HUES64 (cell line): ENCODE measurements around the gene RPL11.
"Not testable (repeated sequence)": the region's sequence is repeated elsewhere in the genome, so short reads cannot be mapped to it uniquely, and the experiment has no call there.

Source experiments
- H3K27ac ChIP-seq: 2 replicates; pipeline ENCODE4 v1.7.0; 2013; ENCODE audit warnings: low read depth, low read length, inconsistent platforms
- H3K27me3 ChIP-seq: 2 replicates; pipeline ENCODE4 v1.6.1; 2013; ENCODE audit warnings: mild to moderate bottlenecking, low read length; ENCODE audit not compliant: insufficient read depth
- H3K36me3 ChIP-seq: 2 replicates; pipeline ENCODE4 v1.6.1; 2013; ENCODE audit warnings: mild to moderate bottlenecking, low read length; ENCODE audit not compliant: insufficient read depth
- H3K4me1 ChIP-seq: 2 replicates; pipeline ENCODE4 v1.6.1; 2013; ENCODE audit warnings: mild to moderate bottlenecking, low read length, moderate library complexity; ENCODE audit not compliant: insufficient read depth
- H3K4me3 ChIP-seq: 2 replicates; pipeline ENCODE4 v1.5.1; 2013; ENCODE audit warnings: mild to moderate bottlenecking, low read length, moderate library complexity
- H3K9ac ChIP-seq: 2 replicates; pipeline ENCODE4 v1.6.1; 2013; ENCODE audit warnings: mild to moderate bottlenecking, low read depth, low read length
- H3K9me3 ChIP-seq: 2 replicates; pipeline ENCODE4 v1.6.1; 2013; ENCODE audit warnings: low read depth, low read length; ENCODE audit not compliant: insufficient read depth
- WGBS: fragments of 150-250, 120-280 bp; methylation state at CpG from one replicate; pipeline ENCODE4 v1.1.7; 2013; ENCODE audit warnings: missing lambda C conversion rate; 5-methylcytosine and 5-hydroxymethylcytosine counted together

RPL11 gene

DNA sequence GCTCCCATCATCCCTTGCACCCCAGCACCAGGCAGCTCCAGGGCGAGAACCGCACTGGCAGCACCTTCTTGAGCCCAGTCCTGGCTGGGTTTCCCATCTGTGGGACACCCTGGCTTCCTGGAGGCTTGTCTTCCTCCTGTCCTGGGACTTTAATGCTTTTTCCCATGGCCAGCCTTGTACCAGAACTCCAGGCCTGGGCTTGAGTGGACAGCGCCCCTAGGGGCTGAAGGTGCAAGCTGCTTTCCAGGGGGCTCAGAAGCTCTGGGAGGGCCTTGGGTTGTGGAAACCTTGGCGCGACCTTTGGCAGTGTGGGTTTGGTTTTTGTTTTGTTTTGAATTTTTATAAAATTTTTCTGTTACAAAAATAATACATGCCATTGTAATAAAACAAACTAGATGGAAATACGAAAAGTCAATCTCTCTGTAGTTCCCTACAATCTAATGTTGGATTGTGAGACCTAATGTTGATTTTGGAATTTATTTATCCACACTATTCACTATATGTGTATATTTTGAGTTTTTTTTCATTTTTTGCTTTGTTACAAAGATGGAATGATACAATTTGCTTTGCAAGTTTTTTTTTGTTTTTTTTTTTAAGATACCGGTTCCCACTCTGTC, 33.8 kb upstream of the RPL11 start:
- Histone ChIP-seq H3K9me3 (no peaks in the 10 kb centered on the region), H3K4me3 (no peak overlapping the region), H3K27me3 (no peaks in the 10 kb centered on the region), H3K9ac (no peak overlapping the region), H3K27ac (no peak overlapping the region), H3K36me3 (no peaks in the 10 kb centered on the region), H3K4me1 (no peaks in the 10 kb centered on the region)
- 41% methylated on average over 4 of the region's 7 CpGs for WGBS

DNA sequence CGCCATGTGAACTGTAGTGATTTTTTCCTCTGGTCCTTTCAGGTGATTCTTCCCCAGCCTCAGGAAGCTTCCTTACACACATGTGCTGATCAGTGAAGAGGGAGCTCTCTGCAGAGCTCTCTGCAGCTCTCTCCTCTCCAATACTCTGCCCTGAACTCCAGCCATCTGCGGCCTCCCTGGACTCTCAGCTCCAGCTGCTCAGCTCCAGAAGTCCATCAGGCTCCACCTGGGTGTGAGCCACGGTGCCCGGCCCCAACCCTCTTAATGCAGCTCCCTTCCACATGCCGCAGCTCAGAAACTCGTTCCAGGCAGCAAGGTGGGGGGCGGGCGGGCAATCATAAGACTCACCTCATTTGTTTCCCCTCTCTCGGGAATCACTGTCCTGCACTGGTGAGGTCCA, 30.9 kb upstream of the RPL11 start:
- H3K9ac ChIP-seq = no peak overlapping the region
- no peaks in the 10 kb centered on the region for H3K4me1 ChIP-seq
- 90% methylated on average over 9 of the region's 9 CpGs for WGBS
- no peaks in the 10 kb centered on the region for H3K9me3 ChIP-seq
- no peak overlapping the region for H3K4me3 ChIP-seq
- H3K27me3 ChIP-seq = no peaks in the 10 kb centered on the region
- H3K27ac ChIP-seq = no peak overlapping the region
- H3K36me3 ChIP-seq = no peaks in the 10 kb centered on the region

DNA sequence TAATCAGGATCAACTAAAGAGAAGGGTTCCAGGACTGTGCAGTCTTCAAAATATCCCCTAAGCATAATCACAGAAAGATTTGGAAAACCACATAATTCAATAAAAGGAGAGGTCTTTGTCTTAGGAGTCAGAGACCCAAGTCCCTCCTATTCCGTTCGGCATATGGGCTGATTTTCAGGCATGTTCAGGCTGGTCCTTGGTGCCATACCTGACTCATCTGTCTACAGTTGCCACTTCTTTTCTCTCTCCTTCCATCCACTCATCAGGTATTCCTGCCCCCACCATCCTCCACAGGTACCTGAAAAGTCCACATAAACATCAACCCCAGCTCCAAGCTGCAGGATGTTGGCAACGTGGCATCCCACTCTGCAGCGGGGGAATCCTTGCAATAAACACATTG, 29.7 kb upstream of the RPL11 start:
- WGBS = 69% methylated on average over 4 of the region's 4 CpGs
- no peaks in the 10 kb centered on the region for H3K9me3 ChIP-seq
- no peaks in the 10 kb centered on the region for H3K4me1 ChIP-seq
- no peak overlapping the region for H3K9ac ChIP-seq
- no peak overlapping the region for H3K4me3 ChIP-seq
- H3K27me3 ChIP-seq = no peaks in the 10 kb centered on the region
- no peak overlapping the region for H3K27ac ChIP-seq
- no peaks in the 10 kb centered on the region for H3K36me3 ChIP-seq

DNA sequence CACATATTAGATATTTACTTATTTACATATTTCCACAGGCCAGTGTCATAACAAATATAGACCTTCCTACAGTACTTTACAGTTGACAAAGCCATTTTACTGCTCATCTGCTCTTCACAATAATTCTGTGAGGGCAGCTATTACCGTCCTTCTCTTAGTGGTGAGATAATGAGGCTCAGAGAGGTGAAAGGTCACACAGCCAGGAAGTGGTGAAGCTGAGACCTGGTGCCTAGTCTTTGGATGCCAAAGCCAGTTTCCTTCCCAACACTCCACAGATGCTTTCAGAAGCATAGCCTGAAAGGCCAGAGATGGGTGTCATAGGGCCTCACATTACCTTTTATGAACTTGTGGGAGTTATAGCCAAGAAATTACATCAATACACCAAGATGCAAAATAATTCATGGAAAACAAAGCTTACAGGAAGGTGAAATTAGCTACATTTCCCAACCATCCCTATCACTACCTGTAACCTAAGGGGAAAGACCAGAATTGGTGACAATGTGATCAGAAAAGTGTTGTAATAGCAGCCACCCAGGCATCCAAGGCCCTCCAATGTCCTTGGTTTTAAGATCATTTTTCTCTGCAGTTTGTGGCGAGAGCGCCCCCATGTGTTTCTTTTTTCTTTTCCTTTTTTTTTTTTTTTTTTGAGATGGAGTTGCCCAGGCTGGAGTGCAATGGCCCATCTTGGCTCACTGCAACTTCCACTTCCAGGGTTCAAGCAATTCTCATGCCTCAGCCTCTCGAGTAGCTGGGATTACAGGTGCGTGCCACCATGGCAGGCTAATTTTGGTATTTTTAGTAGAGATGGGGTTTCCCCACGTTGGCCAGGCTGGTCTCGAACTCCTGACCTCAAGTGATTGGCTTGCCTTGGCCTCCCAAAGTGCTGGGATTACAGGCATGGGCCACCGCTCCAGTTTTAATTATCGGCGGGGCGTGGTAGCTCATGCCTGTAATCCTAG, 26.5 kb upstream of the RPL11 start:
- Histone ChIP-seq H3K27ac (no peak overlapping the region), H3K9ac (no peak overlapping the region)

DNA sequence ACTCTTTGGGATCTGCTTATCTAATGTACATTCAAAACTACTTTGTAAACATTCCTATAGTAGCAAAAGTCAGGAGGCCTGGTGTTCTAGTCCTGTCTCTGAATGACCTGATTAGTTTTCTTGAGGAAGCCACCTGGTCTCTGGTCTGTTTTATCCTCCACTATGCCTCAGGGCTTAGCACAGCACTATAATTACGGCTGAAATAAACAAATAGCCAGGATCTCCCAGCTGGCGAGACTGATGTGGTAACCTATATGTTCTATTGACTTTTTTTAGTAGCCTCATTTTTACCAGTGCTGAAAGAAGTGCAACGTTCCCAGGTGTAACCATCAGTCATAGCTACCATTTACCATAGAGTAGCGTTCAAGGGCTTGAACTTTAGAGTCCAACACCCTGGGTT, 24.2 kb upstream of the RPL11 start:
- Histone ChIP-seq H3K27ac (no peak overlapping the region), H3K36me3 (no peaks in the 10 kb centered on the region)
- WGBS = 97% methylated on average over 4 of the region's 4 CpGs

More for the DNA sequence above, 26.5 kb upstream of the RPL11 start:
- H3K4me1 ChIP-seq = no peaks in the 10 kb centered on the region
- 72% methylated on average over 11 of the region's 11 CpGs for WGBS
- no peaks in the 10 kb centered on the region for H3K27me3 ChIP-seq
- no peak overlapping the region for H3K4me3 ChIP-seq
- no peaks in the 10 kb centered on the region for H3K9me3 ChIP-seq
- H3K36me3 ChIP-seq = no peaks in the 10 kb centered on the region

DNA sequence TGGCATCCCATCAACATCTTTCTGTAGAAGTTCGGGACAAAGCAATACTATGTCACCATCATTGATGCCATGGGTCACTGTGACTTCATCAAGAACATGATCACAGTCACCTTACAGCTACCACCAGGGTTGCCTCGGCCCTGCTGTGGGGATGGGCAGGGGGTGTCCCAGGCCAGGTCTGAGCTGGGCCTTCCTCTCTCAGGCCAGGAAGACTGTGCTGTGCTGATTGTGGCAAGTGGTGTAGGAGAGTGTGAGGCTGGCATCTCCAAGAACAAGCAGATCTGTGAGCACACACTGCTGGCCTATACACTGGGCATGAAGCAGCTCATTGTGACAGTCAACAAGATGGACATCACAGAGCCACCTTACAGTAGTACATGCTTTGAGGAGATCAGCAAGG, 20.9 kb upstream of the RPL11 start:
- Histone ChIP-seq H3K36me3 (no peaks in the 10 kb centered on the region), H3K9ac (no peak overlapping the region), H3K27ac (no peak overlapping the region), H3K4me3 (no peak overlapping the region), H3K27me3 (peaks cover 13% of the 10 kb centered on the region; the same call in 1 of the 2 replicates), H3K9me3 (no peaks in the 10 kb centered on the region), H3K4me1 (no peaks in the 10 kb centered on the region)
- 82% methylated on average over 2 of the region's 2 CpGs for WGBS

More for the DNA sequence above, 24.2 kb upstream of the RPL11 start:
- H3K27me3 ChIP-seq = peaks cover 5% of the 10 kb centered on the region; the same call in 1 of the 2 replicates
- no peaks in the 10 kb centered on the region for H3K4me1 ChIP-seq
- no peaks in the 10 kb centered on the region for H3K9me3 ChIP-seq
- H3K4me3 ChIP-seq = no peak overlapping the region
- no peak overlapping the region for H3K9ac ChIP-seq

DNA sequence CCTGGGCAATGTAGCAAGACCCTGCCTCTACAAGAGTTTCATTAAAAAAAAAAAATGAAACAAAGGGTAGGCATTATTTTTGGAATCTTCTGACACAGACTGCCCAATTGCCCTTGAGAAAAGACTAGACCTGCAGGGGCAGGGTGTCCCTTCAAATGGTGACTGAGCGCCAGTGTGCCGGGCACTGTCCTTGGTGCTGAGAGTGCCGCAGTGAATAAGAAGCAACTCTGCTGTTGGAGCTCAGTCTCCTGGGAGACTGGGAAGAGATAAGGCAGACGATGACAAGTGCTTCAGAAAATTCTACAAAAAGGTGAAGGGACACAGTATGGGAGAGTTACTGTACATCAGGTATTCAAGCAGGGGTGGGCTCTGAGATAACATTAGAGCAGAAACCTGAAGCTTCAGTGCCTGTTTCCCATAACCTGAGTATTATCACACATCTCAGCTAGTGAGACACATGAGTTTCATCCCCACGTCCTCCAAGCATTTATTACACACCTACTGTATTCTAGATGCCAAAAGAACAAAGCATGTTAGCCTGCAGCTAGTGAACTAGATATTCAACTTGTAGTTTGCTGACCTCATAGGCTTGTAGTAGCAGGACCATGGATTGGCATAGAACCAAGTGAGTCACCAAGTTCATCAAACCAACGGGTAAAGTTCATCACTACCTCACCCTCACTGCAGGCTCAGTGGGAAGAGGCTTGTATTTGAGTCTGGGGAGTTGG, 18.4 kb upstream of the RPL11 start:
- no peak overlapping the region for H3K4me3 ChIP-seq

DNA sequence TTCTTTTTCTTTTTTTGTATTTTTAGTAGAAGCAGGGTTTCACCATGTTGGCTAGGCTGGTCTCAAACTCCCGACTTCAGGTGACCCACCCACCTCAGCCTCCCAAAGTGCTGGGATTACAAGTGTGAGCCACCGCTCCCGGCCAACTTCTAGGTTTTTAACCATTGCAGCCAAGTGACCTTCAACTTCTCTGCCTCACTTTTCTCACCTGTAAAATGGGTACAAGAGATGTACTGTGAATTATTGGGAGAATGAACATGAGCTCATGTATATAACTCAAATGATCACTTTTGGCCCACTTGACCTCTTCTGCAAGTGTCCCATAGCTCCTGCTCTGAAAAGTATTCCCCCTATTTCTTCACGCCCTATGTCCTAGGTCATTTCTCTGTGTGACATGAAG, 11.8 kb upstream of the RPL11 start:
- no peak overlapping the region for H3K4me3 ChIP-seq
- 88% methylated on average over 4 of the region's 4 CpGs for WGBS
- no peak overlapping the region for H3K27ac ChIP-seq
- H3K9ac ChIP-seq = no peak overlapping the region
- peaks cover 23% of the 10 kb centered on the region; the same call in 1 of the 2 replicates for H3K27me3 ChIP-seq
- no peaks in the 10 kb centered on the region for H3K36me3 ChIP-seq
- no peaks in the 10 kb centered on the region for H3K9me3 ChIP-seq
- no peaks in the 10 kb centered on the region for H3K4me1 ChIP-seq

More for the DNA sequence above, 18.4 kb upstream of the RPL11 start:
- Histone ChIP-seq H3K36me3 (no peaks in the 10 kb centered on the region), H3K9ac (no peak overlapping the region), H3K27ac (no peak overlapping the region), H3K9me3 (no peaks in the 10 kb centered on the region), H3K27me3 (peaks cover 19% of the 10 kb centered on the region; the same call in 1 of the 2 replicates), H3K4me1 (no peaks in the 10 kb centered on the region)
- 22% methylated on average over 5 of the region's 6 CpGs for WGBS

DNA sequence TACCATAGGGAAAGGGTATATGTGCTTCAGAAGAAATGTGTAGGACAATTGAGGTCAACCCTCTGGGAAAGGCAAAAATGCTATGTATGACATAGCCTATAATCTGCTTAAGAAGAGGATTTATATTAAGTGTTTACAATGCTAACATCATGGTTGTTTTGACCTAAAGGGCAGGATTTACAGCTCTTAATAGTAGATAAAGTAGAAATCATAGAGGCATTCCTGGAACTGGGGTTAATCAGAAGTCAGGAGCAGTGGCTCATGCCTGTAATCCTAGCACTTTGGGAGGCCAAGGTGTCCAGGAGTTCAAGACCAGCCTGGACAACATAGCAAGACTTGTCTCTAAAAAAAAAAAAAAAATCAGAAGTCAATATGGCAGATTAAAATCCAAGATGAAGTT, 8.7 kb upstream of the RPL11 start:
- no peaks in the 10 kb centered on the region for H3K36me3 ChIP-seq
- H3K27me3 ChIP-seq = peaks cover 17% of the 10 kb centered on the region; the same call in 1 of the 2 replicates
- H3K4me1 ChIP-seq = no peaks in the 10 kb centered on the region
- no peaks in the 10 kb centered on the region for H3K9me3 ChIP-seq
- H3K9ac ChIP-seq = no peak overlapping the region
- H3K4me3 ChIP-seq = no peak overlapping the region
- no peak overlapping the region for H3K27ac ChIP-seq

DNA sequence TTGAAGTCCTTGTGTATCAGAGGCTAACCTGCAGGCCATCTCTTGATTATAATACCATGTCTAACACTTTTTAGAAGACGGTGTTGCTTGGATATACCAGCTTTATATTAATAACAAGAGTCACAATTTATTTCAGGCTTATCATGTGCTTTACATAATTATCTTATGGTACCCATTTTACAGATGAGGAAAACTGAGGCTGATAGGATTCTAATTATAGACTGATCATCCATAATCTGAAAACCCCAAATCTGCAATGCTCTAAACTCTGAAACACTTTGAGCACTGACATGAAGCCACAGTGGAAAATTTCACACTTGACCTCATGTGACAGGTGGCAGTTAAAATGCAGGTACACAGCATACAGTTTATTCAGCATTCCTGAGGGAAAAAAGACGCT, 7.2 kb upstream of the RPL11 start:
- WGBS = 90% methylated on average over 2 of the region's 2 CpGs

DNA sequence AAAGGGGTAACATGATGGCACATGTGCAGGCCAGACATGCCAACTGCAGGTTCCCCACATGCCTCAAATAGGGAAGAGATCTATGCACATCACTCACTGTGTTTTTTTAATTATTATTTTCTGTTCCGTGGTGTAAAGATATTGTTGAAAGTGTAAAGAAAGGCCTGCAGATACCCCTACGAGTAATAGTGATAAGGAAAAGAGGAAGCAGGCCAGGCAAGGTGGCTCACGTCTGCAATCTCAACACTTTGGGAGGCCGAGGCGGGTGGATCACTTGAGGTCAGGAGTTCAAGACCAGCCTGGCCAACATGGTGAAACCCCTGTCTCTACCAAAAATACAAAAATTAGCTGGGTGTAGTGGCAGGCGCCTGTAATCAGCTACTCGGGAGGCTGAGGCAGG, 6.4 kb upstream of the RPL11 start:
- H3K36me3 ChIP-seq, H3K4me1 ChIP-seq, H3K27ac ChIP-seq, H3K4me3 ChIP-seq, H3K9ac ChIP-seq, H3K9me3 ChIP-seq: not testable (repeated sequence)
- peaks cover 12% of the 10 kb centered on the region; the same call in 1 of the 2 replicates for H3K27me3 ChIP-seq
- 89% methylated on average over 7 of the region's 7 CpGs for WGBS

More for the DNA sequence above, 7.2 kb upstream of the RPL11 start:
- Histone ChIP-seq H3K27me3 (peaks cover 15% of the 10 kb centered on the region; the same call in 1 of the 2 replicates), H3K36me3 (no peaks in the 10 kb centered on the region), H3K4me1 (no peaks in the 10 kb centered on the region), H3K9ac (no peak overlapping the region), H3K27ac (no peak overlapping the region), H3K4me3 (no peak overlapping the region), H3K9me3 (no peaks in the 10 kb centered on the region)
